ENCODE results near the gene PRR29.

GRCh38 chr17:63998721-63999679 is 849 bp downstream of the PRR29 start:
- TF ChIP-seq POLR2AphosphoS5 (IDR thresholded peaks at IDR 0.05; ENCODE audit: borderline replicate concordance, low read depth, low read length): no peak
- no peak for TF ChIP-seq EZH2 (IDR thresholded peaks at IDR 0.05)
- TF ChIP-seq FOXP2 (optimal IDR thresholded peaks at IDR 0.05; ENCODE audit: control extremely low read depth, extremely low read length, insufficient read depth): no peak

Data from SK-N-MC (cell line).